HepG2 (cell line): ENCODE results near the gene IL17F. TPM values are rescaled to one million over a fixed set of nuclear protein-coding genes. Genes with fewer than 3 reads are reported as not detected.
A peak's percentile ranks its signal among the peaks of the same experiment; 100 is the strongest.

Source experiments
- GATAD2A ChIP-seq: IDR thresholded peaks from 2 replicates; pipeline ENCODE4 v1.6.1; 2016
- HDAC2 ChIP-seq: sonication (generic); formaldehyde crosslinking; IDR thresholded peaks from 2 replicates; pipeline ENCODE4 v1.4.0; 2020; ENCODE audit warnings: missing genetic modification reagents
- HMG20A ChIP-seq: IDR thresholded peaks from 2 replicates; pipeline ENCODE4 v1.6.1; 2016; ENCODE audit warnings: borderline replicate concordance
- ISL2 ChIP-seq: sonication (generic); formaldehyde crosslinking; IDR thresholded peaks from 2 replicates; pipeline ENCODE4 v1.5.0; 2020; ENCODE audit warnings: missing genetic modification reagents
- JUND ChIP-seq: sonication (generic); formaldehyde crosslinking; IDR thresholded peaks from 2 replicates; pipeline ENCODE4 v1.8.0; 2022; ENCODE audit warnings: mild to moderate bottlenecking, missing genetic modification reagents
- LCORL ChIP-seq, 2 experiments: fragments of 450-650 bp in 1 of 2; sonication (generic) in 1 of 2; formaldehyde crosslinking in 1 of 2; IDR thresholded peaks; 2 replicates each; pipeline versions ENCODE4 v1.5.0 to v1.6.1; 2017 to 2020; ENCODE audit warnings: antibody characterized with exemption in 1 of 2, missing genetic modification reagents in 1 of 2
- NFIB ChIP-seq: sonication (generic); formaldehyde crosslinking; IDR thresholded peaks from 2 replicates; pipeline ENCODE4 v1.9.0; 2021; ENCODE audit warnings: missing genetic modification reagents, mild to moderate bottlenecking, borderline replicate concordance
- PITX1 ChIP-seq: sonication (generic); formaldehyde crosslinking; IDR thresholded peaks from 2 replicates; pipeline ENCODE4 v1.5.1; 2020; ENCODE audit warnings: mild to moderate bottlenecking, missing genetic modification reagents
- PPARG ChIP-seq: conservative IDR thresholded peaks from 2 replicates; pipeline ENCODE4 v1.6.1; 2016; ENCODE audit warnings: missing biosample characterization, missing genetic modification reagents
- RNF2 ChIP-seq: fragments of 450-650 bp; conservative IDR thresholded peaks from 2 replicates; pipeline ENCODE4 v1.6.1; 2016; ENCODE audit warnings: low read depth
- SALL1 ChIP-seq: sonication (generic); formaldehyde crosslinking; IDR thresholded peaks from 2 replicates; pipeline ENCODE4 v1.8.0; 2022; ENCODE audit warnings: mild to moderate bottlenecking, missing genetic modification reagents
- SMAD3 ChIP-seq: sonication (generic); formaldehyde crosslinking; IDR thresholded peaks from 2 replicates; pipeline ENCODE4 v1.4.0; 2020; ENCODE audit warnings: missing genetic modification reagents
- YEATS2 ChIP-seq: sonication (generic); formaldehyde crosslinking; IDR thresholded peaks from 2 replicates; pipeline ENCODE4 v1.4.0; 2020; ENCODE audit warnings: missing genetic modification reagents, borderline replicate concordance
- ZNF788 ChIP-seq: sonication (generic); formaldehyde crosslinking; IDR thresholded peaks from 2 replicates; pipeline ENCODE4 v1.5.0; 2020; ENCODE audit warnings: mild to moderate bottlenecking, missing genetic modification reagents, borderline replicate concordance
- polyA plus RNA-seq, 8 experiments: library from polyadenylated mRNA; depleted of rRNA in 3 of 8; stranded (reverse) in 7 of 8; unstranded in 1 of 8; fragments of >200 nt; fragmentation: Illumina TruSeq in 4 of 8; extraction: Trizol in 4 of 8; gene quantifications; 2 replicates each; pipeline versions ENCODE4 v1.2.1 to v1.2.3, GENCODE V29; 2011 to 2016; ENCODE audit warnings: low read depth in 4 of 8, missing spikeins in 1 of 8, mixed read lengths in 1 of 8; ENCODE audit not compliant: insufficient read depth in 1 of 8
- total RNA-seq, 5 experiments: library from RNA; depleted of rRNA; stranded (reverse); fragments of >200 nt; fragmentation: Illumina TruSeq; extraction: Trizol; gene quantifications; 2 replicates each; pipeline ENCODE4 v1.2.3, GENCODE V29; 2016; ENCODE audit warnings: low read depth in 1 of 5
- TF ChIP-seq, protein P1 (sequence below): sonication (generic); formaldehyde crosslinking; IDR thresholded peaks from 2 replicates; pipeline ENCODE4 v1.9.0; 2022; ENCODE audit warnings: missing genetic modification reagents, mild to moderate bottlenecking, borderline replicate concordance
- TF ChIP-seq, protein P2 (sequence below): sonication (generic); formaldehyde crosslinking; IDR thresholded peaks from 2 replicates; pipeline ENCODE4 v1.9.0; 2021; ENCODE audit warnings: mild to moderate bottlenecking, missing genetic modification reagents
- TF ChIP-seq, protein P3 (sequence below): IDR thresholded peaks from 2 replicates; pipeline ENCODE4 v1.4.0; 2020; ENCODE audit warnings: mild to moderate bottlenecking, missing genetic modification reagents
- TF ChIP-seq, protein P4 (sequence below): sonication (generic); formaldehyde crosslinking; IDR thresholded peaks from 2 replicates; pipeline ENCODE4 v1.4.0; 2020; ENCODE audit warnings: missing genetic modification reagents

IL17F gene
- total and polyA plus RNA-seq, 2 of the 13 experiments (the other 11 are each of a cell fraction or from before 2014, with no cell fraction given), result not detected

DNA sequence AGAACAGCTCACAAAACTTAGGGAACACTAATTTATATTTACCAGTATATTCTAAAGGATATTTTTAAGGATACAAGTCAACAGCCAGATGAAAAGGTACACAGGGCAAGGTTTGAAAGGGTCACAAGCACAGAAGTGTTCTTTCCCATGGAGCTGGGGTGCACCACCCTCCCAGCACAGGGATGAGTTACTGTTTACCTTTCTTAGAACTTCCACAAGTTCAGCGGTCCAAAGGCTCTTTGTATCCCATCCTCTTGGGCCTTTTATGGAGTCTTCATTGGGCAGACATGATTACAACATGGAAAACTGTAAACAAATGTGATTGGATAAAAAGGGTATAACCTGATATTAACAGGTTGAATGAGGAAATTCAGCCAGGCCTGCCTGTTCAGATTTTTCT, 1.1 kb upstream of the IL17F start (continued):
- TF ChIP-seq, protein P1, sequence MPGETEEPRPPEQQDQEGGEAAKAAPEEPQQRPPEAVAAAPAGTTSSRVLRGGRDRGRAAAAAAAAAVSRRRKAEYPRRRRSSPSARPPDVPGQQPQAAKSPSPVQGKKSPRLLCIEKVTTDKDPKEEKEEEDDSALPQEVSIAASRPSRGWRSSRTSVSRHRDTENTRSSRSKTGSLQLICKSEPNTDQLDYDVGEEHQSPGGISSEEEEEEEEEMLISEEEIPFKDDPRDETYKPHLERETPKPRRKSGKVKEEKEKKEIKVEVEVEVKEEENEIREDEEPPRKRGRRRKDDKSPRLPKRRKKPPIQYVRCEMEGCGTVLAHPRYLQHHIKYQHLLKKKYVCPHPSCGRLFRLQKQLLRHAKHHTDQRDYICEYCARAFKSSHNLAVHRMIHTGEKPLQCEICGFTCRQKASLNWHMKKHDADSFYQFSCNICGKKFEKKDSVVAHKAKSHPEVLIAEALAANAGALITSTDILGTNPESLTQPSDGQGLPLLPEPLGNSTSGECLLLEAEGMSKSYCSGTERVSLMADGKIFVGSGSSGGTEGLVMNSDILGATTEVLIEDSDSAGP (CRISPR knock-in tag), result no peak
- TF ChIP-seq, protein P2, sequence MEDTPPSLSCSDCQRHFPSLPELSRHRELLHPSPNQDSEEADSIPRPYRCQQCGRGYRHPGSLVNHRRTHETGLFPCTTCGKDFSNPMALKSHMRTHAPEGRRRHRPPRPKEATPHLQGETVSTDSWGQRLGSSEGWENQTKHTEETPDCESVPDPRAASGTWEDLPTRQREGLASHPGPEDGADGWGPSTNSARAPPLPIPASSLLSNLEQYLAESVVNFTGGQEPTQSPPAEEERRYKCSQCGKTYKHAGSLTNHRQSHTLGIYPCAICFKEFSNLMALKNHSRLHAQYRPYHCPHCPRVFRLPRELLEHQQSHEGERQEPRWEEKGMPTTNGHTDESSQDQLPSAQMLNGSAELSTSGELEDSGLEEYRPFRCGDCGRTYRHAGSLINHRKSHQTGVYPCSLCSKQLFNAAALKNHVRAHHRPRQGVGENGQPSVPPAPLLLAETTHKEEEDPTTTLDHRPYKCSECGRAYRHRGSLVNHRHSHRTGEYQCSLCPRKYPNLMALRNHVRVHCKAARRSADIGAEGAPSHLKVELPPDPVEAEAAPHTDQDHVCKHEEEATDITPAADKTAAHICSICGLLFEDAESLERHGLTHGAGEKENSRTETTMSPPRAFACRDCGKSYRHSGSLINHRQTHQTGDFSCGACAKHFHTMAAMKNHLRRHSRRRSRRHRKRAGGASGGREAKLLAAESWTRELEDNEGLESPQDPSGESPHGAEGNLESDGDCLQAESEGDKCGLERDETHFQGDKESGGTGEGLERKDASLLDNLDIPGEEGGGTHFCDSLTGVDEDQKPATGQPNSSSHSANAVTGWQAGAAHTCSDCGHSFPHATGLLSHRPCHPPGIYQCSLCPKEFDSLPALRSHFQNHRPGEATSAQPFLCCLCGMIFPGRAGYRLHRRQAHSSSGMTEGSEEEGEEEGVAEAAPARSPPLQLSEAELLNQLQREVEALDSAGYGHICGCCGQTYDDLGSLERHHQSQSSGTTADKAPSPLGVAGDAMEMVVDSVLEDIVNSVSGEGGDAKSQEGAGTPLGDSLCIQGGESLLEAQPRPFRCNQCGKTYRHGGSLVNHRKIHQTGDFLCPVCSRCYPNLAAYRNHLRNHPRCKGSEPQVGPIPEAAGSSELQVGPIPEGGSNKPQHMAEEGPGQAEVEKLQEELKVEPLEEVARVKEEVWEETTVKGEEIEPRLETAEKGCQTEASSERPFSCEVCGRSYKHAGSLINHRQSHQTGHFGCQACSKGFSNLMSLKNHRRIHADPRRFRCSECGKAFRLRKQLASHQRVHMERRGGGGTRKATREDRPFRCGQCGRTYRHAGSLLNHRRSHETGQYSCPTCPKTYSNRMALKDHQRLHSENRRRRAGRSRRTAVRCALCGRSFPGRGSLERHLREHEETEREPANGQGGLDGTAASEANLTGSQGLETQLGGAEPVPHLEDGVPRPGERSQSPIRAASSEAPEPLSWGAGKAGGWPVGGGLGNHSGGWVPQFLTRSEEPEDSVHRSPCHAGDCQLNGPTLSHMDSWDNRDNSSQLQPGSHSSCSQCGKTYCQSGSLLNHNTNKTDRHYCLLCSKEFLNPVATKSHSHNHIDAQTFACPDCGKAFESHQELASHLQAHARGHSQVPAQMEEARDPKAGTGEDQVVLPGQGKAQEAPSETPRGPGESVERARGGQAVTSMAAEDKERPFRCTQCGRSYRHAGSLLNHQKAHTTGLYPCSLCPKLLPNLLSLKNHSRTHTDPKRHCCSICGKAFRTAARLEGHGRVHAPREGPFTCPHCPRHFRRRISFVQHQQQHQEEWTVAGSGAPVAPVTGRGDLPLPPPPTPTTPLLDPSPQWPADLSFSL (CRISPR knock-in tag), result no peak
- TF ChIP-seq SMAD3 (CRISPR knock-in tag), result no peak
- peak; percentile 67; the same call in 1 of the 2 replicates for TF ChIP-seq GATAD2A (CRISPR knock-in tag)
- peak; percentile 44; the same call in 1 of the 2 replicates for TF ChIP-seq SALL1 (CRISPR knock-in tag)
- no peak for TF ChIP-seq LCORL (IDR thresholded peaks at IDR 0.05)
- TF ChIP-seq LCORL (CRISPR knock-in tag; IDR thresholded peaks at IDR 0.05), result no peak
- TF ChIP-seq, protein P3, sequence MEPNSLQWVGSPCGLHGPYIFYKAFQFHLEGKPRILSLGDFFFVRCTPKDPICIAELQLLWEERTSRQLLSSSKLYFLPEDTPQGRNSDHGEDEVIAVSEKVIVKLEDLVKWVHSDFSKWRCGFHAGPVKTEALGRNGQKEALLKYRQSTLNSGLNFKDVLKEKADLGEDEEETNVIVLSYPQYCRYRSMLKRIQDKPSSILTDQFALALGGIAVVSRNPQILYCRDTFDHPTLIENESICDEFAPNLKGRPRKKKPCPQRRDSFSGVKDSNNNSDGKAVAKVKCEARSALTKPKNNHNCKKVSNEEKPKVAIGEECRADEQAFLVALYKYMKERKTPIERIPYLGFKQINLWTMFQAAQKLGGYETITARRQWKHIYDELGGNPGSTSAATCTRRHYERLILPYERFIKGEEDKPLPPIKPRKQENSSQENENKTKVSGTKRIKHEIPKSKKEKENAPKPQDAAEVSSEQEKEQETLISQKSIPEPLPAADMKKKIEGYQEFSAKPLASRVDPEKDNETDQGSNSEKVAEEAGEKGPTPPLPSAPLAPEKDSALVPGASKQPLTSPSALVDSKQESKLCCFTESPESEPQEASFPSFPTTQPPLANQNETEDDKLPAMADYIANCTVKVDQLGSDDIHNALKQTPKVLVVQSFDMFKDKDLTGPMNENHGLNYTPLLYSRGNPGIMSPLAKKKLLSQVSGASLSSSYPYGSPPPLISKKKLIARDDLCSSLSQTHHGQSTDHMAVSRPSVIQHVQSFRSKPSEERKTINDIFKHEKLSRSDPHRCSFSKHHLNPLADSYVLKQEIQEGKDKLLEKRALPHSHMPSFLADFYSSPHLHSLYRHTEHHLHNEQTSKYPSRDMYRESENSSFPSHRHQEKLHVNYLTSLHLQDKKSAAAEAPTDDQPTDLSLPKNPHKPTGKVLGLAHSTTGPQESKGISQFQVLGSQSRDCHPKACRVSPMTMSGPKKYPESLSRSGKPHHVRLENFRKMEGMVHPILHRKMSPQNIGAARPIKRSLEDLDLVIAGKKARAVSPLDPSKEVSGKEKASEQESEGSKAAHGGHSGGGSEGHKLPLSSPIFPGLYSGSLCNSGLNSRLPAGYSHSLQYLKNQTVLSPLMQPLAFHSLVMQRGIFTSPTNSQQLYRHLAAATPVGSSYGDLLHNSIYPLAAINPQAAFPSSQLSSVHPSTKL, result peak; percentile 85
- peak; percentile 46; the same call in 1 of the 2 replicates for TF ChIP-seq PITX1 (CRISPR knock-in tag)
- TF ChIP-seq HDAC2 (CRISPR knock-in tag), result 0 out of 2 replicates have a peak, but pooled peaks have one; percentile 33
- TF ChIP-seq, protein P4, sequence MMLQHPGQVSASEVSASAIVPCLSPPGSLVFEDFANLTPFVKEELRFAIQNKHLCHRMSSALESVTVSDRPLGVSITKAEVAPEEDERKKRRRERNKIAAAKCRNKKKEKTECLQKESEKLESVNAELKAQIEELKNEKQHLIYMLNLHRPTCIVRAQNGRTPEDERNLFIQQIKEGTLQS, result no peak
- TF ChIP-seq ZNF788, result 0 out of 2 replicates have a peak, but pooled peaks have one; percentile 23
- no peak for TF ChIP-seq JUND (CRISPR knock-in tag)
- TF ChIP-seq NFIB (CRISPR knock-in tag), result no peak
- 0 out of 2 replicates have a peak, but pooled peaks have one; percentile 35 for TF ChIP-seq ISL2 (CRISPR knock-in tag)
- no peak for TF ChIP-seq RNF2
- TF ChIP-seq HMG20A, result peak; percentile 66; the same call in 1 of the 2 replicates
- 0 out of 2 replicates have a peak, but pooled peaks have one; percentile 42 for TF ChIP-seq PPARG (CRISPR knock-in tag)
- TF ChIP-seq YEATS2 (CRISPR knock-in tag), result no peak
